Common myeloid progenitor, CD34-positive (primary cell): ENCODE results near the gene ATP8A2.

Experiments
- CTCF ChIA-PET: fragments of 350-600 bp; sonication (Branson Sonifier 250); formaldehyde crosslinking; loops from one replicate; lab custom pipeline; 2021; ENCODE audit warnings: antibody characterized with exemption; lab: Charles Lee
- POLR2A ChIA-PET: fragments of 350-600 bp; sonication (Branson Sonifier 250); formaldehyde crosslinking; loops from one replicate; lab custom pipeline; 2021; ENCODE audit warnings: antibody characterized with exemption; lab: Charles Lee
- DNase-seq, 3 donors: peaks; one replicate each; pipeline versions ENCODE4 v3.0.0 to v3.0.0-alpha.2; 2013
- H3K27ac ChIP-seq, 2 experiments: 1 replicate in 1 of 2; 2 replicates in 1 of 2; pipeline ENCODE4 v1.7.0; 2013; ENCODE audit warnings: inconsistent platforms in 2 of 2, low read length in 2 of 2, mild to moderate bottlenecking in 2 of 2, low read depth in 1 of 2, moderate library complexity in 1 of 2; ENCODE audit not compliant: severe bottlenecking in 2 of 2, insufficient read depth in 1 of 2, poor library complexity in 1 of 2
- H3K27me3 ChIP-seq, 5 experiments: replicated peaks in 2 of 5; 1 replicate in 3 of 5; 2 replicates in 2 of 5; pipeline versions ENCODE4 v1.6.1 to v1.7.0; 2013; ENCODE audit warnings: low read length in 4 of 5, mild to moderate bottlenecking in 2 of 5, moderate library complexity in 2 of 5, inconsistent platforms in 1 of 5; ENCODE audit not compliant: insufficient read depth in 5 of 5, control insufficient read depth in 4 of 5
- H3K36me3 ChIP-seq, 4 experiments: 1 replicate in 2 of 4; 2 replicates in 2 of 4; pipeline versions ENCODE4 v1.6.1 to v1.7.0; 2013; ENCODE audit warnings: low read length in 3 of 4, control low read depth in 1 of 4, mild to moderate bottlenecking in 1 of 4; ENCODE audit not compliant: control insufficient read depth in 4 of 4, insufficient read depth in 4 of 4
- H3K4me1 ChIP-seq, 4 experiments: 1 replicate in 3 of 4; 2 replicates in 1 of 4; pipeline versions ENCODE4 v1.6.1 to v1.7.1; 2013; ENCODE audit warnings: low read length in 3 of 4, mild to moderate bottlenecking in 3 of 4, control low read depth in 1 of 4, inconsistent platforms in 1 of 4, moderate library complexity in 1 of 4; ENCODE audit not compliant: control insufficient read depth in 4 of 4, insufficient read depth in 4 of 4; ENCODE audit errors: control extremely low read depth in 1 of 4
- H3K4me3 ChIP-seq, 7 experiments: 1 replicate in 4 of 7; 2 replicates in 3 of 7; pipeline versions ENCODE4 v1.5.1 to v1.7.0; 2013; ENCODE audit warnings: mild to moderate bottlenecking in 7 of 7, low read length in 6 of 7, moderate library complexity in 6 of 7, inconsistent platforms in 2 of 7, low read depth in 2 of 7, control low read depth in 1 of 7; ENCODE audit not compliant: insufficient read depth in 4 of 7, control insufficient read depth in 1 of 7; ENCODE audit errors: extremely low read depth in 1 of 7
- H3K9me3 ChIP-seq, 5 experiments: 1 replicate in 4 of 5; 2 replicates in 1 of 5; pipeline versions ENCODE4 v1.6.1 to v1.7.1; 2013; ENCODE audit warnings: low read length in 4 of 5, mild to moderate bottlenecking in 2 of 5, inconsistent platforms in 1 of 5, low read depth in 1 of 5, moderate library complexity in 1 of 5; ENCODE audit not compliant: control insufficient read depth in 4 of 5, insufficient read depth in 2 of 5; ENCODE audit errors: control extremely low read depth in 1 of 5
- WGBS: methylation state at CpG from one replicate; pipeline ENCODE4 v1.1.5; 2013; ENCODE audit not compliant: insufficient coverage; 5-methylcytosine and 5-hydroxymethylcytosine counted together

Gene ATP8A2

DNA sequence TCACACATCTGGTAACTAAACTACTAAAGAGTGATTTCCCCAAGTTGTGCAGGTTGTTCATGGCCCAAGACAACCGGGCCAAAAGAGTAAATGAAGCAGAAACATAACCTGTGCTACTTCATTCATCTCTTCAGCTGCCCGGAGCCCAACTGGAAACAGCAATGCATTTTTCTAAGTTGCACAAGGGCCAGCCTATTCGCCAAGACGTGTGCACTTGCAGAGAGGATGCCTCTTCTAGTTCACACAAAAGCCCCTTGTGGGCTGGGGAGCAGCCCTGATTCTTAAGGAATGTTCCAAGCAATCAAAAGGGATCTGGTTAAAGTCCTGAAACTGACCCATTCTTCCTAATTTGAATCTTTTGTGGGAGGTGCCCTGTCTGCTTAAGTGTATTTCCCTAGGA lies 404.2 kb downstream of the ATP8A2 start:
- no peak for DNase-seq
- ChIA-PET POLR2A (no interaction called here), CTCF (no interaction called here)
- H3K4me1 ChIP-seq, result no peaks in the 10 kb centered on the region
- peaks cover 0 to 2% (median 0%) of the 10 kb centered on the region in 5 experiments for H3K27me3 ChIP-seq
- H3K27ac ChIP-seq, result no peak overlapping the region
- no peaks in the 10 kb centered on the region for H3K9me3 ChIP-seq
- no peak overlapping the region for H3K4me3 ChIP-seq
- no peaks in the 10 kb centered on the region for H3K36me3 ChIP-seq
- 97% methylated on average over 4 of the region's 4 CpGs for WGBS

GRCh38 chr13:25776722-25777121 lies 404.9 kb downstream of the ATP8A2 start:
- ChIA-PET CTCF (no interaction called here), POLR2A (no interaction called here)
- H3K36me3 ChIP-seq, result no peaks in the 10 kb centered on the region
- peaks cover 0 to 2% (median 0%) of the 10 kb centered on the region in 5 experiments for H3K27me3 ChIP-seq
- no peaks in the 10 kb centered on the region for H3K9me3 ChIP-seq
- 93% methylated on average over 4 of the region's 7 CpGs for WGBS
- H3K4me3 ChIP-seq, result no peak overlapping the region
- no peak for DNase-seq
- H3K4me1 ChIP-seq, result no peaks in the 10 kb centered on the region
- no peak overlapping the region for H3K27ac ChIP-seq

- no peaks in the 10 kb centered on the region for H3K4me1 ChIP-seq
- peaks cover 0 to 2% (median 0%) of the 10 kb centered on the region in 5 experiments for H3K27me3 ChIP-seq
- H3K9me3 ChIP-seq, result no peaks in the 10 kb centered on the region
- DNase-seq, result no peak
- no peak overlapping the region for H3K4me3 ChIP-seq
- WGBS, result no CpG with 5 or more reads among the region's 2 CpGs
- ChIA-PET POLR2A (no interaction called here), CTCF (no interaction called here)
- no peak overlapping the region for H3K27ac ChIP-seq
- no peaks in the 10 kb centered on the region for H3K36me3 ChIP-seq
Observed at GRCh38 chr13:25777509-25777908, 405.7 kb downstream of the ATP8A2 start.

DNA sequence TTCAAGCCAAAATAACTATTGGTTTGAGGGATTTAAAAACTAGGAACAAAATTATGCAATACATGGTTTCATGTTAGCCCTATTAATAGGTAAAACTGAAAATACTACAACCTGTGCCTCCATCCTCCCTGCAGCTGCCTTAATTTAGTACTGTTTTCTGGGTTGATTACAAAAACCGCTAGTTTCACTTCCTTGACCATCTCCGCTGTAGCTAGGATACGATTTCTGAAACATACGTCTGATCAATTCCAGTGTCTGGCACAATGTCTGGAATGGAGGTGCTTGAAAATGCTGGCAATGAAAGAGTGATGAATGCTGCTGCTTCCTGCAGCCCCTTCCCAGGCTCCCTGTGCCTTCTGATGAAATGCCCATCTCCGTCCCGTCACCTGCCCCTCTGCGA lies 406.6 kb downstream of the ATP8A2 start:
- H3K4me1 ChIP-seq, result no peaks in the 10 kb centered on the region
- H3K36me3 ChIP-seq, result no peaks in the 10 kb centered on the region
- no peak for DNase-seq
- CTCF ChIA-PET, result no interaction called here
- no peak overlapping the region for H3K27ac ChIP-seq
- POLR2A ChIA-PET, result no interaction called here
- WGBS, result 93% methylated on average over 4 of the region's 7 CpGs
- H3K27me3 ChIP-seq, result peaks cover 0 to 2% (median 0%) of the 10 kb centered on the region in 5 experiments
- no peaks in the 10 kb centered on the region for H3K9me3 ChIP-seq
- H3K4me3 ChIP-seq, result no peak overlapping the region

- POLR2A ChIA-PET, result no interaction called here
- Histone ChIP-seq H3K4me3 (no peak overlapping the region), H3K27ac (no peak overlapping the region), H3K4me1 (no peaks in the 10 kb centered on the region), H3K9me3 (no peaks in the 10 kb centered on the region), H3K27me3 (peaks cover 0 to 2% (median 0%) of the 10 kb centered on the region in 5 experiments), H3K36me3 (no peaks in the 10 kb centered on the region)
- 100% methylated on average over 1 of the region's 4 CpGs for WGBS
- no peak for DNase-seq
- CTCF ChIA-PET, result interaction anchor here (1.3 kb wide), 1 partner anchor 18 kb away, joined by 4 read pairs; no protein-coding TSS in a partner anchor
Observed at GRCh38 chr13:25778808-25779305, 407.1 kb downstream of the ATP8A2 start.

GRCh38 chr13:25783076-25783475 lies 411.3 kb downstream of the ATP8A2 start:
- H3K27ac ChIP-seq, result no peak overlapping the region
- H3K4me1 ChIP-seq, result no peaks in the 10 kb centered on the region
- DNase-seq, result no peak
- H3K4me3 ChIP-seq, result no peak overlapping the region
- POLR2A ChIA-PET, result no interaction called here
- H3K36me3 ChIP-seq, result no peaks in the 10 kb centered on the region
- no CpG with 5 or more reads among the region's 2 CpGs for WGBS
- peaks cover 0 to 2% (median 0%) of the 10 kb centered on the region in 5 experiments for H3K27me3 ChIP-seq
- CTCF ChIA-PET, result no interaction called here
- H3K9me3 ChIP-seq, result no peaks in the 10 kb centered on the region

GRCh38 chr13:25783601-25784024 lies 411.8 kb downstream of the ATP8A2 start:
- Histone ChIP-seq H3K4me3 (no peak overlapping the region), H3K9me3 (no peaks in the 10 kb centered on the region), H3K27me3 (no peaks in the 10 kb centered on the region), H3K36me3 (no peaks in the 10 kb centered on the region), H3K27ac (no peak overlapping the region), H3K4me1 (no peaks in the 10 kb centered on the region)
- ChIA-PET CTCF (no interaction called here), POLR2A (no interaction called here)
- no peak for DNase-seq
- WGBS, result 96% methylated on average over 5 of the region's 5 CpGs
